ENCODE results near the gene ARHGAP5. TPM values are rescaled to one million over a fixed set of nuclear protein-coding genes. Genes with fewer than 3 reads are reported as not detected.
A peak's percentile ranks its signal among the peaks of the same experiment; 100 is the strongest.

Gene ARHGAP5
- polyA plus RNA-seq, 4 donors = 14.9 to 64.9 (median 32.4) TPM

GRCh38 chr14:32070282-32070681 is 6.8 kb upstream of the ARHGAP5 start:
- H3K27me3 ChIP-seq (ENCODE audit: control insufficient read depth in 3 of 3, insufficient read depth in 3 of 3, low read length in 3 of 3) = no peaks in the 10 kb centered on the region
- no peaks in the 10 kb centered on the region for H3K9me3 ChIP-seq (ENCODE audit: control insufficient read depth in 2 of 2, insufficient read depth in 1 of 2, low read depth in 1 of 2, low read length in 1 of 2)
- no peak overlapping the region for H3K27ac ChIP-seq (ENCODE audit: low read depth in 1 of 3, low read length in 2 of 3)
- H3K36me3 ChIP-seq (ENCODE audit: control insufficient read depth in 3 of 3, insufficient read depth in 2 of 3, low read depth in 1 of 3, low read length in 3 of 3) = no peaks in the 10 kb centered on the region
- no peak overlapping the region for H3K4me3 ChIP-seq (ENCODE audit: low read depth in 1 of 3, low read length in 3 of 3)
- peaks cover 0 to 12% (median 0%) of the 10 kb centered on the region in 3 donors for H3K4me1 ChIP-seq (ENCODE audit: control insufficient read depth in 3 of 3, insufficient read depth in 2 of 3, low read depth in 1 of 3, low read length in 2 of 3)
- DNase-seq (no peak), FAIRE-seq (no peak)
- WGBS, 3 donors = 85 to 88% (median 85%) methylated on average over 3 of the region's 3 CpGs

DNA sequence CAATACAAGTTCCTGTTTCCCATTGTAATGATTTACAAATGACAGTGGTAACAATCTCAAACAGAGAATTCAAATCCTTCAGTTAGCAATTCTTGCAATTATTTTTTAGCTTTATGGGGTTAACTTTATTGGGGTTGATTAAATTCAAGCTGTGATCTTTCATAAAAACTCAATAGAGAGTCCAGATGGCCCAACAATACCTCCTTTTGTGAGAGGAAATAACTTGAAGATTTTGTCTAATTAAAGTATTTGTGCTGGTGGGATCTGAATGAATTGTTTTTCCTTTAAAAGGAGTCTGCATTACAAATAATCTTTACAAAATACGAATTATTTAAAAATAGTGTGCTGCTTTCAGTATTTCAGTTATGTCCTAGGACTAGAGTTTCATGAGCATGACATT is 4.4 kb upstream of the ARHGAP5 start:
- no peaks in the 10 kb centered on the region for H3K36me3 ChIP-seq (ENCODE audit: control insufficient read depth in 3 of 3, insufficient read depth in 2 of 3, low read depth in 1 of 3, low read length in 3 of 3)
- DNase-seq = no peak
- H3K4me3 ChIP-seq (ENCODE audit: low read depth in 1 of 3, low read length in 3 of 3) = no peak overlapping the region
- peaks cover 0 to 12% (median 0%) of the 10 kb centered on the region in 3 donors for H3K4me1 ChIP-seq (ENCODE audit: control insufficient read depth in 3 of 3, insufficient read depth in 2 of 3, low read depth in 1 of 3, low read length in 2 of 3)
- no peak for FAIRE-seq
- no peaks in the 10 kb centered on the region for H3K27me3 ChIP-seq (ENCODE audit: control insufficient read depth in 3 of 3, insufficient read depth in 3 of 3, low read length in 3 of 3)
- no peaks in the 10 kb centered on the region for H3K9me3 ChIP-seq (ENCODE audit: control insufficient read depth in 2 of 2, insufficient read depth in 1 of 2, low read depth in 1 of 2, low read length in 1 of 2)
- H3K27ac ChIP-seq (ENCODE audit: low read depth in 1 of 3, low read length in 2 of 3) = no peak overlapping the region
- WGBS, 3 donors = 86 to 97% (median 87%) methylated on average over 1 of the region's 1 CpG

DNA sequence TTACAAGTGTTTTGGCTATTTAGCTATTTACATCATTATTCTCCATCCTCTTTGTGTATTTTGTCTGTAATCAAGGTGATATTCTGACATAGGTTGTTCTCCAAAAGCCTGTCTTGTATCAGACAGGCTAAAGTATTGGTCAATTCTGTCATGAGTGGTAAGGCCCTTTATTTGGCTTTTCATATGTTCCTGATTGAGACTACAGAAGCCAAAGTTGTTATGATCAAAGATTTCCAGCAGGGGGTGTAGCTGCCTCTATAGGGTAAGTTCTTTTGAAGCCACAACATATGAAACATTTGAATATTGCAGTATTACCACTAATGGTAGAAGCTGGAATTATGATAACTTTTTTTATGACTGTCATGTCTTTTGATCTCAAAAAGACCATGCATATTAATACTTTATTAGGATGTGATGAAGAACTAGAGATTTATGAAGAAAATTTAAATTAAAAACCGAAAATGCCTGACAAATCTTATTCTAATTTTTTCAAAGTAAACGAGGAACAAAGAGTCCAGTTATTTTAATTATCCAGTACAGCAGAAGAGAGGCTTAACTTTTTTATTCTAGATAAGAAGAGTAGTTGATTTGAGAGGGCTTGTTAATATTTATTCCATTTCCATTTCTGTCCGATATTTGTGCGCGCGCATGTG is 3.4 kb upstream of the ARHGAP5 start:
- H3K27me3 ChIP-seq (ENCODE audit: control insufficient read depth in 3 of 3, insufficient read depth in 3 of 3, low read length in 3 of 3) = no peaks in the 10 kb centered on the region
- no peaks in the 10 kb centered on the region for H3K9me3 ChIP-seq (ENCODE audit: control insufficient read depth in 2 of 2, insufficient read depth in 1 of 2, low read depth in 1 of 2, low read length in 1 of 2)
- no peak overlapping the region for H3K27ac ChIP-seq (ENCODE audit: low read depth in 1 of 3, low read length in 2 of 3)
- FAIRE-seq (peak; percentile 96), DNase-seq (peak; percentile 86 to 87)
- peaks cover 0 to 12% (median 0%) of the 10 kb centered on the region in 3 donors for H3K4me1 ChIP-seq (ENCODE audit: control insufficient read depth in 3 of 3, insufficient read depth in 2 of 3, low read depth in 1 of 3, low read length in 2 of 3)
- no peaks in the 10 kb centered on the region for H3K36me3 ChIP-seq (ENCODE audit: control insufficient read depth in 3 of 3, insufficient read depth in 2 of 3, low read depth in 1 of 3, low read length in 3 of 3)
- 85 to 93% (median 87%) methylated on average over 6 of the region's 6 CpGs for WGBS, 3 donors
- no peak overlapping the region for H3K4me3 ChIP-seq (ENCODE audit: low read depth in 1 of 3, low read length in 3 of 3)

- 41 to 68% (median 56%) methylated on average over 8 of the region's 8 CpGs for WGBS, 3 donors
- Histone ChIP-seq H3K27me3 (ENCODE audit: control insufficient read depth in 3 of 3, insufficient read depth in 3 of 3, low read length in 3 of 3) (no peaks in the 10 kb centered on the region), H3K4me3 (ENCODE audit: low read depth in 1 of 3, low read length in 3 of 3) (peak overlapping the region in 2 of 3 donors; percentile 85 to 86), H3K27ac (ENCODE audit: low read depth in 1 of 3, low read length in 2 of 3) (peak overlapping the region in 2 of 3 donors; percentile 94 to 98), H3K4me1 (ENCODE audit: control insufficient read depth in 3 of 3, insufficient read depth in 2 of 3, low read depth in 1 of 3, low read length in 2 of 3) (peaks cover 0 to 10% (median 0%) of the 10 kb centered on the region in 3 donors), H3K9me3 (ENCODE audit: control insufficient read depth in 2 of 2, insufficient read depth in 1 of 2, low read depth in 1 of 2, low read length in 1 of 2) (no peaks in the 10 kb centered on the region), H3K36me3 (ENCODE audit: control insufficient read depth in 3 of 3, insufficient read depth in 2 of 3, low read depth in 1 of 3, low read length in 3 of 3) (no peaks in the 10 kb centered on the region)
- DNase-seq (peak in 1 of 2 donors; percentile 16), FAIRE-seq (peak; percentile 15)
Measured at GRCh38 chr14:32074887-32075572, 2.1 kb upstream of the ARHGAP5 start.

- Histone ChIP-seq H3K27me3 (ENCODE audit: control insufficient read depth in 3 of 3, insufficient read depth in 3 of 3, low read length in 3 of 3) (no peaks in the 10 kb centered on the region), H3K9me3 (ENCODE audit: control insufficient read depth in 2 of 2, insufficient read depth in 1 of 2, low read depth in 1 of 2, low read length in 1 of 2) (no peaks in the 10 kb centered on the region), H3K4me3 (ENCODE audit: low read depth in 1 of 3, low read length in 3 of 3) (peak overlapping the region; percentile 85 to 97 (median 86)), H3K27ac (ENCODE audit: low read depth in 1 of 3, low read length in 2 of 3) (peak overlapping the region; percentile 94 to 99 (median 98)), H3K4me1 (ENCODE audit: control insufficient read depth in 3 of 3, insufficient read depth in 2 of 3, low read depth in 1 of 3, low read length in 2 of 3) (peaks cover 0 to 7% (median 0%) of the 10 kb centered on the region in 3 donors), H3K36me3 (ENCODE audit: control insufficient read depth in 3 of 3, insufficient read depth in 2 of 3, low read depth in 1 of 3, low read length in 3 of 3) (no peaks in the 10 kb centered on the region)
- WGBS, 3 donors = 0% methylated on average over 23 of the region's 23 CpGs
- FAIRE-seq = no peak
- DNase-seq = no peak
Measured at GRCh38 chr14:32075672-32076277, 1.3 kb upstream of the ARHGAP5 start.

DNA sequence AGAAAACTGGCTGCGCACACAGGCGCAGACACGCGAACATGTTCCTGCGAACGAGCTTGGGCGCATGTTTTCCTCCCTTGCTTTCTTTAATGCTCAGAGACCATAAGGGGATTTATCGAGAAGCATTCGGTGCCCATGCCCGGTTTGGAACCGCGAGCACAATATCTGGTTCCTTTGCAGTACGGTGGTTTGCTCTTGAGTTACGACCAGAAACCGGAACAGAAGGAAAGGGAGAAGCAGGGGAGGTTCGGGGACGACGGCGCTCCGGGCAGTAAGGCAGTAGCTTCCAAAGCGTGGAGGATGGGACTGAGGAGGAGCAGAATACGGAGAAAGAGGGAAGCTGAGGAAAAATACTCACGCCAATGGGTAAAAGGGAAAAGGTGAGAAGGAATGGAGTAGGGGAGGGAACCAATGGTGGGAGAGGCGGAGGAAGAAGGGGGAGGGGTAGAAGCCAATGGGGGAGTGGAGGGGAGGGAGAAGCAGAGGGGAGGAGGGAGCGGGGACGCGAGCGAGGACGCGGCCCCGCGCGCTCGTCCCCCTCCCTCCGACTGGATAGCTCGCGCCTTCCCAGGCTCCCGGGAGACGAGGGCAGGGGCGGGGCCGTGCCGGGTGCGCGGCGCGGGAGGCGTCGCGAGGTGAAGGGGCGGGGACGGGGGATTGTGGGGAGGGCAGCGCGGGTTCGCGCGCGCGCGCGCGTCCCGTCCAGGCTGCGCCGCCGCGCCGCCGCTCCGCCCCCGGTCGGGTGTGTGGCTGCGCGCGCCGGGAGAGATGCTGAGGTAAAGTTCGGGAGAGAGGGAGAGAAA is 625 bp upstream of the ARHGAP5 start:
- no peaks in the 10 kb centered on the region for H3K27me3 ChIP-seq (ENCODE audit: control insufficient read depth in 3 of 3, insufficient read depth in 3 of 3, low read length in 3 of 3)
- no peaks in the 10 kb centered on the region for H3K36me3 ChIP-seq (ENCODE audit: control insufficient read depth in 3 of 3, insufficient read depth in 2 of 3, low read depth in 1 of 3, low read length in 3 of 3)
- H3K9me3 ChIP-seq (ENCODE audit: control insufficient read depth in 2 of 2, insufficient read depth in 1 of 2, low read depth in 1 of 2, low read length in 1 of 2) = no peaks in the 10 kb centered on the region
- DNase-seq (peak; percentile 96 to 98), FAIRE-seq (no peak)
- H3K27ac ChIP-seq (ENCODE audit: low read depth in 1 of 3, low read length in 2 of 3) = peak overlapping the region; percentile 97 to 99 (median 99)
- WGBS, 3 donors = 0% methylated on average over 27 to 76 of the region's 76 CpGs
- H3K4me3 ChIP-seq (ENCODE audit: low read depth in 1 of 3, low read length in 3 of 3) = peak overlapping the region; percentile 85 to 97 (median 86)
- H3K4me1 ChIP-seq (ENCODE audit: control insufficient read depth in 3 of 3, insufficient read depth in 2 of 3, low read depth in 1 of 3, low read length in 2 of 3) = peaks cover 0 to 7% (median 0%) of the 10 kb centered on the region in 3 donors

- no peaks in the 10 kb centered on the region for H3K9me3 ChIP-seq (ENCODE audit: control insufficient read depth in 2 of 2, insufficient read depth in 1 of 2, low read depth in 1 of 2, low read length in 1 of 2)
- FAIRE-seq = no peak
- peak overlapping the region; percentile 85 to 97 (median 86) for H3K4me3 ChIP-seq (ENCODE audit: low read depth in 1 of 3, low read length in 3 of 3)
- WGBS, 3 donors = 2 to 3% (median 3%) methylated on average over 28 of the region's 28 CpGs
- peaks cover 2 to 20% (median 4%) of the 10 kb centered on the region in 3 donors for H3K4me1 ChIP-seq (ENCODE audit: control insufficient read depth in 3 of 3, insufficient read depth in 2 of 3, low read depth in 1 of 3, low read length in 2 of 3)
- peak; percentile 73 to 79 for DNase-seq
- no peaks in the 10 kb centered on the region for H3K27me3 ChIP-seq (ENCODE audit: control insufficient read depth in 3 of 3, insufficient read depth in 3 of 3, low read length in 3 of 3)
- H3K36me3 ChIP-seq (ENCODE audit: control insufficient read depth in 3 of 3, insufficient read depth in 2 of 3, low read depth in 1 of 3, low read length in 3 of 3) = no peaks in the 10 kb centered on the region
- H3K27ac ChIP-seq (ENCODE audit: low read depth in 1 of 3, low read length in 2 of 3) = peak overlapping the region; percentile 97 to 99 (median 99)
Measured at GRCh38 chr14:32078023-32078857, 1.1 kb downstream of the ARHGAP5 start.

All from small intestine (tissue), 7 donors.